Measurements from ENCODE around the gene LATS1.
"Not testable (repeated sequence)": the region's sequence is repeated elsewhere in the genome, so short reads cannot be mapped to it uniquely, and the experiment has no call there.

LATS1 gene

GRCh38 chr6:149728499-149729234 lies 10.8 kb upstream of the LATS1 start:
- DNase-seq (ENCODE audit: low read depth in 3 of 3, low spot score in 1 of 3): no peak

GRCh38 chr6:149727793-149728498 lies 10.0 kb upstream of the LATS1 start:
- no peak for DNase-seq (ENCODE audit: low read depth in 3 of 3, low spot score in 1 of 3)

DNA sequence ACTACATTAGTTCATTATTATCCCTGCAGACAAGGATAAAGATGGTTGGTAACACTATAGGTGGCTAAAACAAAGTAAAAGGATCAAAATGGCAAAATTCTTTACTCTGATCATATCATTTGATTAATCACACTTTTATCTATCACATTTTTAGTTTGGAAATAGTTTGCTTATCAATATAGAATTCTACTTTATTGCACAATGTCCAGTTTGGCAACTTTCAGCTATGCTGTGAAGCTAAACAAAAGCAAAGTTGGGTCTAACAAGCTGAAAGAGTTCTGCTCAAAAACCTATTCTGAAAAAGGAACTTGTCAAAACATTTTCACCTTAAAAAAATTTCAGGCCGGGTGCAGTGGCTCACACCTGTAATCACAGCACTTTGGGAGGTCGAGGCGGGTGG lies 7.9 kb upstream of the LATS1 start:
- DNase-seq (ENCODE audit: low read depth in 3 of 3, low spot score in 1 of 3): no peak

GRCh38 chr6:149723771-149724417 lies 6.0 kb upstream of the LATS1 start:
- DNase-seq (ENCODE audit: low read depth in 3 of 3, low spot score in 1 of 3): no peak

- DNase-seq (ENCODE audit: low read depth in 3 of 3, low spot score in 1 of 3): no peak
Measured at GRCh38 chr6:149723262-149723661, 5.4 kb upstream of the LATS1 start.

DNA sequence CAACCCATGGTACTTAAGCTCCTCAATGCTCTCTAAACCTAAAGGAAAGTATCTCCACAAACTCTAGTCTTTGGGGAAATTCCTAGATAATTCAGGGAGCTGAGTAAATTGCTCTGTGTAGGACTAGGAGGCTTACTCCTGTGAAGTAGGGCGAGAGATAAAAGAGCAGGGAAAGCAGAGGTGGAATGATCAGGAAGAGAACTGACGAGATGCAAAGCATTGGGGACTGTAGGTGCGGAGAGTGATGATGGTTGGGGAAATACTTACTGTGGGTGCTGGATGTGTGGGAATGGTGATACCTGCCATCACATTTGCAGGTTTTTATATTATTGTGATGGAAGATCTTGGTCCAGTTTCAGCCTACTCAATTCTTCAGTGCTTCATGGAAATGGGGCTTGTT lies 1.6 kb upstream of the LATS1 start:
- no peak for DNase-seq (ENCODE audit: low read depth in 3 of 3, low spot score in 1 of 3)

DNA sequence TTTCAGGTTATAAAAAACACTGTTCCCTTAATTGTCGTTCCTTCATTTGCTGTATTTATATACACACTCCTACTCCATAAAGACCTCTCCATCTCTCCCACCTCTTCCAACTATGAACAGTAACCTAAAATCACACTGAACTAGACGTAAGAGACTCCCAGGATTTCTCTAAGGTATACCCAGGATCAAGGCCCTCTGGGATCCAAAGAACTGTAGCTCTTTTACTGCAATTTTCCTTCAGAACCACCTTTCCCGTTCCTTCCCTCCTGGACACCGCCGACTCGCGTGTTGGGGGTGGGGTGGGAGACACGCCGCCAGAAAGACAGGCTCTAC lies 680 bp downstream of the LATS1 start:
- no peak for DNase-seq (ENCODE audit: low read depth in 3 of 3, low spot score in 1 of 3)

DNA sequence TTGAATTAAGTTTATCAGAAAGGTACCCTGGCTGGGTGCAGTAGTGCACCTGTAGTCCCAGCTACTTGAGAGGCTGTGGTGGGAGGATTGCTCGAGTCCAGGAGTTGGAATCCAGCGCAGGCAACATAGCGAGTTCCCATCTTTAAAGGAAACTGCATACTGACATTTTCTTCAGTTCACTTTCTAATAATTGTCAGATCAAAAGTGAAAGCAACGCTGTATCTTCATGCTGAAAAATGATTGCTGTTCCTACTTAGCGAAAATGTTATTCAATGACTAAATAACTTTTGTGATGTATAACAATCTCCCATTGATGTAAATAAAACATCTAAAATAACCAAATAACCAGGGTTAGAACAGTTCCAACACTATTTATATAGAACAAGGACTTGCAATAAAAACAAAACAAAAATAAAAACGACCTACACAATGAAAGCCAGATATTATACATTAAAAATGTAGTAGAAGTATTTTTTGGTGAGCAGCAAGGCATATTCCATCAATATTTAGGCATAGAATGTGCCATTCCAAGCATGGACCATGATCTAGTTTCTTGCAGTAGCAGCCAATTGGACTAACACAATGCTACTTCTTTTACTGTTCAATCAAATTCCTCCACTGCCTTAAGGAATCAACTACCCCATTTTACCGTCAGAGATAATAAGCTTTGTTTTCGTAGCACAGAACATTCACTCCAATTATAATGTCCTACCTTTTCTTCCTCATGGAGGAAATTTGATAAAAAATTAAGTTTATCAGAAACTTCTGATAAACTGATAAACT lies 1.5 kb downstream of the LATS1 start:
- no peak for DNase-seq (ENCODE audit: low read depth in 3 of 3, low spot score in 1 of 3)

- DNase-seq (ENCODE audit: low read depth in 3 of 3, low spot score in 1 of 3): no peak
Measured at GRCh38 chr6:149714442-149714841, 3.5 kb downstream of the LATS1 start.

DNA sequence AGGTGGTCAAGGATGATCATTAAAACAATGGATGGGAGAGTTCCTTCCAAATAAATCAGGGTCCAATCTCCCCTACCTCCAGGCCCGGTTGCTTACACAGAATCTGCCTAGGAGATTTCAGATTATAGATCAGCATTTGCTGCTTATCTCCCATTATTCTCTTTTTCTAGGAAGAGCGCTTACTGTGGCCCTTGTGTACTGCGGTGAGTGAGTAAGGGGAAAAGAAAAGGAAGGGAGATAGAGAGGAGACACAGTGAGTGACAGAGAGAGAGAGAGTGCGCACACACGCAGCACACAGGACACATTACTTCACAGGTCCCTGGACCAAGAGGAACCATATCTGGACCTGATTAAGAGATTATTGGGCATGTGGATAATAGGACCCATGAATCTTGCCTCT lies 6.2 kb downstream of the LATS1 start:
- DNase-seq (ENCODE audit: low read depth in 3 of 3, low spot score in 1 of 3): no peak

DNA sequence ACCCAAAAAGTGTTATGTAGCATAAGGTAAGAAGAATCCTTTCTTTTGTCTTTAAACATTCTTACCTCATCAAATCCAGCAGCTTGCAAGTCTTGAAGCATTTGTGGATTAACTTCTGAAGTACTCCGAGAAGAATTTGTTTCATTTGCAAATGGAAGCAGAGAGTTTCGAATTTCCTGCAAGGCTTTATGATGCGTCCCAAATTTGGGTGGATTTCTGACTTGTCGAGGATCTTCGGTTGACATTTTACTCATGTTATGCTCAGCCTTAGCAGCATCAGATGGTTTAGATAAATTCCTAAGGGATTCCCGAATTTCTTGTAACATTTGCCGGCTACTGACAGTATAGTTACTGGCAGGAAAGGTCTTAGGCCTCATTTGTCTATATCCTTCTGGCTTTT lies 16.2 kb downstream of the LATS1 start:
- DNase-seq (ENCODE audit: low read depth in 3 of 3, low spot score in 1 of 3): no peak

- no peak for DNase-seq (ENCODE audit: low read depth in 3 of 3, low spot score in 1 of 3)
Measured at GRCh38 chr6:149699150-149699549, 18.8 kb downstream of the LATS1 start.

DNA sequence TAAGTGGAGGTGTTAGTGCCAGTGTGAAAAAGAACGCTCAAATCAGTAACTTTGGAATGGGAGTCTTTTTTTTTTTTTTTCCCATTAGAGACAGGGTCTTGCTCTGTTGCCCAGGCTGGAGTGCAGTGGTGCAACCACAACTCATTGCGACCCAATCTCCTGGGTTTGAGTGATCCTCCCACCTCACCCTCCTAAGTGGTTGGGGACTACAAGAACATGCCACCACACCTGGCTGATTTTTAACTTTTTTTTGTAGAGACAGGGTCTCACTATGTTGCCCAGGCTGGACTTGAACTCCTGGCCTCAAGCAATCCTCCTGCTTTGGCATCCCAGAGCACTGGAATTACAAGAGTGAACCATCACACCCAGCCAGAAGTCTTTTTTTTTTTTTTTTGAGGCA lies 19.7 kb downstream of the LATS1 start:
- no peak for DNase-seq (ENCODE audit: low read depth in 3 of 3, low spot score in 1 of 3)

GRCh38 chr6:149696901-149697300 lies 21.0 kb downstream of the LATS1 start:
- no peak for DNase-seq (ENCODE audit: low read depth in 3 of 3, low spot score in 1 of 3)

DNA sequence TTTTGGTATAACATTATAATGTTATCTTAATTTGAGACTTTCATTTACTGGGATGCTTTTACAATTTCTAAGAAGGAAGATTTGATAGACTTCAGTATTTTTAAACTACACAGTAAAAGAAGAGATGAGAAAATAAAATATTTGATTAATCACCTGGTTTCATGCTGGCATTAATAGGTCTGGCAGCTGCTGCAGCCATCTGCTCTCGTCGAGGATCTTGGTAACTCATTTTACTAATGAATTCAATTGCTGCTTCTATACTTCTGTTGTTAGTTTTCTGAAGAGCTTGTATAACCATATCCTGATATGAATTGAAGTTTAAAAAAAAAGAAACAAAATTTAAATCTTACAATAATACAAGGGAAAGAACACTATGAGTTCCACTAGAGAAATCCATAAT lies 23.0 kb downstream of the LATS1 start:
- no peak for DNase-seq (ENCODE audit: low read depth in 3 of 3, low spot score in 1 of 3)

DNA sequence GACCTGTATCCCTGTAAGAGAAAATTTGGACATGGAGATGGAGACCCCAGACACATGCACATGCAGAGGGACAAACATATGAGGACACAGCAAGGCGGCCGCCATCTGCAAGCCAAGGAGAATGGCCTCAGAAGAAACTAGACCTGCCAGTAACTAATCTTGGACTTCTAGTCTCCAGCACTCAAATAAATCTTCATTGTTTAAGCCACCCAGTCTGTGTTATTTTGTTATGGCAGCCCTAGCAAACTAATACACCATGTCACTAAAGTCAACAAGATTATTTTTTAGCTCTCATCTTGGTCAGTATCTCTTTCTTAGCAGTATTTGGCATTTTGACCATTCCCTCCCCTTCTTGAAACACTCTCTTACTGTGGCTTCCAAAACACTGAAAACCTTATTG lies 26.7 kb downstream of the LATS1 start:
- DNase-seq (ENCODE audit: low read depth in 3 of 3, low spot score in 1 of 3): no peak

- no peak for DNase-seq (ENCODE audit: low read depth in 3 of 3, low spot score in 1 of 3)
Measured at GRCh38 chr6:149686230-149686629, 31.7 kb downstream of the LATS1 start.

DNA sequence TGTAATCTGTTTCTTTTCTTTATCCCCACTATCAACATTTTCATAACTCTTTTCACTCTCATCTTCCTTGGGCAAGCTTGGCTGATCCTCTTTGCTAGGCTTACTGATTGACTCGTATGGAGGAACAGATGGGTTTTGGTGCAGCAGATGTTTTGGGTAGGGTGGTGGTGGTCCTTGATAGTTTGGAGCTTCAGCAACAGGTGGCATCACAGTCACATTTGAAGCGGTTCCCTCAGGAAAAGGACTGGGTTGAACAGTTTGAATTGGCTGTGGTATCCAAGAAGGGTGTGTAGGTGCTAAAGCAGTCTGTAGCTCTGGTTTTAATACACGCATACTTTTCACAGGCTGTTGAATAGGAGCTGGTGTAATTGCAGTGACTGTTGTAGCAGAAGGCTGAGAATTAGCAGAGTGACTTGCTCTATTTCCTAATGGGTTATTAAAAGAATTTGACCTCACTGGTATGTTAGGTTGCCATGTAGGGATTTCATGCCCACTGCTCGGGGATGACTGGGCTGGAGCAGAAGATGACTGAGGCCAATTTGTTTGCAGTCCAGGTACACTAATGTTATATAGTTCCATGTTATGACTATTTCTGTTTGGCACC lies 34.5 kb downstream of the LATS1 start:
- no peak for DNase-seq (ENCODE audit: low read depth in 3 of 3, low spot score in 1 of 3)

DNA sequence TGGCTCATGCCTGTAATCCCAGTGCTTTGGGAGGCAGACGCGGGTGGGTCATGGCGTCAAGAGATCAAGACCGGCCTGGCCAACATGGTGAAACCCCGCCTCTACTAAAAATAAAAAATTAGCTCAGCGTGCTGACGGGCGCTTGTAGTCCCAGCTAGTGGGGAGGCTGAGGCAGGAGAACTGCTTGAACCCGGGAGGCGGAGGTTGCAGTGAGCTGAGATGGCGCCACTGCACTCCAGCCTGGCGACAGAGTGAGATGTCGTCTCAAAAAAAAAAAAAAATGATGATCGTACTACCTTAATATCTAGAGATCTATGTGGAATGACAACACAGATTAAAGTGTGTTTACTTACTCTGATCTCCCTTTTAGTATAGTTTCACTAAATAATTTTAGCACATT lies 36.1 kb downstream of the LATS1 start:
- not testable (repeated sequence) for DNase-seq (ENCODE audit: low read depth in 3 of 3, low spot score in 1 of 3)

- no peak for DNase-seq (ENCODE audit: low read depth in 3 of 3, low spot score in 1 of 3)
Measured at GRCh38 chr6:149681209-149681608, 36.7 kb downstream of the LATS1 start.

DNA sequence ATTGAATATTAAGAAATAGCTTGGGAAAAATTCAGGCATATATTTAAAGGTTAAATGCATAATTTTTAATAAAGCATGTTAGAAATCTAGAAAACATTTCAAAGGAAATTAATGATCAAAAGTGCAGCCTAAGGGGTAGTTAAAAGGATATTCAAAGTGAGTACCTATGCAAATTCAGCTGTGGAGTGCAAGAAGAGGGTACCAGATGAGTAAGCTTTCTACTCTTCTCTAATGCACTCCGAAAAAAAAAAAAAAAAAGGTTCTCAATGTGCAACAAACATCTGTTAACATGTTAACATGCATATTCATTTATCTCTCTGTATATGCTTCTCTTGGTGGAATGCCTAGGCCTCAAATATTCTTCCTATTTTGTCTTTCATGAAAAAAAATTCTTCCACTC lies 37.4 kb downstream of the LATS1 start:
- no peak for DNase-seq (ENCODE audit: low read depth in 3 of 3, low spot score in 1 of 3)
